Esophagus squamous epithelium (tissue), 4 donors: ENCODE measurements around the gene MAN2A2.

Experiments
- POLR2A ChIP-seq, 4 donors: fragments of 450-650 bp; IDR thresholded peaks; one replicate each; pipeline ENCODE4 v1.6.1; 2017; ENCODE audit warnings: antibody characterized with exemption in 4 of 4, mild to moderate bottlenecking in 4 of 4, moderate library complexity in 3 of 4
- TF ChIP-seq, protein P1 (sequence below), 6 experiments: fragments of 450-650 bp in 4 of 6; fragments of 200-600 bp in 2 of 6; sonication (generic) in 2 of 6; IDR thresholded peaks; one replicate each; pipeline ENCODE4 v1.5.1; 2016 to 2019; ENCODE audit warnings: antibody characterized with exemption in 6 of 6, mild to moderate bottlenecking in 4 of 6, moderate library complexity in 4 of 6

- TF ChIP-seq, protein P1, sequence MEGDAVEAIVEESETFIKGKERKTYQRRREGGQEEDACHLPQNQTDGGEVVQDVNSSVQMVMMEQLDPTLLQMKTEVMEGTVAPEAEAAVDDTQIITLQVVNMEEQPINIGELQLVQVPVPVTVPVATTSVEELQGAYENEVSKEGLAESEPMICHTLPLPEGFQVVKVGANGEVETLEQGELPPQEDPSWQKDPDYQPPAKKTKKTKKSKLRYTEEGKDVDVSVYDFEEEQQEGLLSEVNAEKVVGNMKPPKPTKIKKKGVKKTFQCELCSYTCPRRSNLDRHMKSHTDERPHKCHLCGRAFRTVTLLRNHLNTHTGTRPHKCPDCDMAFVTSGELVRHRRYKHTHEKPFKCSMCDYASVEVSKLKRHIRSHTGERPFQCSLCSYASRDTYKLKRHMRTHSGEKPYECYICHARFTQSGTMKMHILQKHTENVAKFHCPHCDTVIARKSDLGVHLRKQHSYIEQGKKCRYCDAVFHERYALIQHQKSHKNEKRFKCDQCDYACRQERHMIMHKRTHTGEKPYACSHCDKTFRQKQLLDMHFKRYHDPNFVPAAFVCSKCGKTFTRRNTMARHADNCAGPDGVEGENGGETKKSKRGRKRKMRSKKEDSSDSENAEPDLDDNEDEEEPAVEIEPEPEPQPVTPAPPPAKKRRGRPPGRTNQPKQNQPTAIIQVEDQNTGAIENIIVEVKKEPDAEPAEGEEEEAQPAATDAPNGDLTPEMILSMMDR (IDR thresholded peaks at IDR 0.05), result no peak
- TF ChIP-seq POLR2A (IDR thresholded peaks at IDR 0.05), result no peak
Observed at GRCh38 chr15:90904746-90905145, 1.6 kb downstream of the MAN2A2 start.
